Measurements from ENCODE around the gene NUP58.

NUP58 gene

DNA sequence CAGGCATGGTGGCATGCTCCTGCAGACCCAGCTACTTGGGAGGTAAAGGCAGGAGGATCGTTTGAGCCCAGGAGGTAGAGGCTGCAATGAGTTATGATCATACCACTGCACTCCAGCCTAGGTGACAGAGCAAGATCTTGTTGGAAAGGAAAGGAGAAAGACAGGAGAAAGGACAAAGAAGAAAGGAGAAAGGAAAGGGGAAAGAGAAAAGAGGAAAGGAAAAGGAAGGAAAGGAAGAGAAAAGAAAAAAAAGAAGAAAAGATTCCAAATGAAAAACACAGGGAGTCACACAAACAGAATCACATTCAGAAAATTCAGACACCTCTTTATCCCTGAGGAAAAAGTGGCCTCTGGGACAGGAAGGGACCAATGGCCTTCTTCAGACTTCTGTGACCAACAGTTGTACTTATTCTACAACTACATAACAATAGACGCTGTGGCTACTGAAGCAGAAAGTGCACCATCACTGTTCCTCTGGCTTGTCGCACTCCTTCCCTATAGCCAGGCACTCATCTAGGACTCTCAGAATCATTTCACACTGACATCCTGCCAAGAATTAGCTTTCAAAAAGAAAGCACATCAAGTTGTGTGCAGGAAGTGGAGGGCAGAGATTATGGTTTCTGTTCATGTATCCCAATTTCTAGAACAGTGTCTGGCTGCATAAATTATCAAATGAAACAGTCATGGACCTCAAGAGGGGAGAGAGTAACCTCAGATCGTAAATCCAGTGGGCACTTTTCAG lies 20.1 kb upstream of the NUP58 start:
- DNase-seq (ENCODE audit: extremely low read depth, insufficient read length), result peak; percentile 36
- no peaks in the 10 kb centered on the region for H3K36me3 ChIP-seq (ENCODE audit: control insufficient read depth, insufficient read depth, low read length)
- no peaks in the 10 kb centered on the region for H3K27me3 ChIP-seq (replicated peaks; ENCODE audit: control insufficient read depth, insufficient read depth, low read length)
- H3K4me3 ChIP-seq (replicated peaks; ENCODE audit: low read depth, low read length), result no peak overlapping the region
- TF ChIP-seq, protein P1, sequence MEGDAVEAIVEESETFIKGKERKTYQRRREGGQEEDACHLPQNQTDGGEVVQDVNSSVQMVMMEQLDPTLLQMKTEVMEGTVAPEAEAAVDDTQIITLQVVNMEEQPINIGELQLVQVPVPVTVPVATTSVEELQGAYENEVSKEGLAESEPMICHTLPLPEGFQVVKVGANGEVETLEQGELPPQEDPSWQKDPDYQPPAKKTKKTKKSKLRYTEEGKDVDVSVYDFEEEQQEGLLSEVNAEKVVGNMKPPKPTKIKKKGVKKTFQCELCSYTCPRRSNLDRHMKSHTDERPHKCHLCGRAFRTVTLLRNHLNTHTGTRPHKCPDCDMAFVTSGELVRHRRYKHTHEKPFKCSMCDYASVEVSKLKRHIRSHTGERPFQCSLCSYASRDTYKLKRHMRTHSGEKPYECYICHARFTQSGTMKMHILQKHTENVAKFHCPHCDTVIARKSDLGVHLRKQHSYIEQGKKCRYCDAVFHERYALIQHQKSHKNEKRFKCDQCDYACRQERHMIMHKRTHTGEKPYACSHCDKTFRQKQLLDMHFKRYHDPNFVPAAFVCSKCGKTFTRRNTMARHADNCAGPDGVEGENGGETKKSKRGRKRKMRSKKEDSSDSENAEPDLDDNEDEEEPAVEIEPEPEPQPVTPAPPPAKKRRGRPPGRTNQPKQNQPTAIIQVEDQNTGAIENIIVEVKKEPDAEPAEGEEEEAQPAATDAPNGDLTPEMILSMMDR (IDR thresholded peaks at IDR 0.05; ENCODE audit: insufficient read depth, low read length, poor library complexity, severe bottlenecking), result no peak

DNA sequence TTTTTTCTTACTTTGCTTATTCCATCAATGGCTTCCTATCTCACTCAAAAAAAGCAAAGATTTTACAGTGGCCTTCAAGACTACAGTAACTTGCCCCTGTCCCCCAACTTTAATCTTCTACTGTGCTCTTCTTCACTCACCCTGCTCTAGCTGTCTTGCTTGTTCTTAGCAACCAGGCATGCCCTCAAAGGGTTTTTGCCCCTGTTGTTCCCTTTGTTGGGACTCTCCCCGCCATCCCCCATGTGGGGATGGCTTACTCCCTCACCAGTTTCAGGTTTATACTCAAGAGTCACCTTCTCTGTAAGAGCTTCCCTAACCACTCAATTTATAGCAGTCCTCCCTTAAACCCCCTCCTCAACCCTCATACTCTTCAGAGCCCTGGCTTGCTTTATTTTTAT lies 19.5 kb upstream of the NUP58 start:
- TF ChIP-seq, protein P1 (IDR thresholded peaks at IDR 0.05; ENCODE audit: insufficient read depth, low read length, poor library complexity, severe bottlenecking), result no peak
- DNase-seq (ENCODE audit: extremely low read depth, insufficient read length), result no peak
- Histone ChIP-seq H3K27me3 (replicated peaks; ENCODE audit: control insufficient read depth, insufficient read depth, low read length) (no peaks in the 10 kb centered on the region), H3K36me3 (ENCODE audit: control insufficient read depth, insufficient read depth, low read length) (no peaks in the 10 kb centered on the region), H3K4me3 (replicated peaks; ENCODE audit: low read depth, low read length) (no peak overlapping the region)

DNA sequence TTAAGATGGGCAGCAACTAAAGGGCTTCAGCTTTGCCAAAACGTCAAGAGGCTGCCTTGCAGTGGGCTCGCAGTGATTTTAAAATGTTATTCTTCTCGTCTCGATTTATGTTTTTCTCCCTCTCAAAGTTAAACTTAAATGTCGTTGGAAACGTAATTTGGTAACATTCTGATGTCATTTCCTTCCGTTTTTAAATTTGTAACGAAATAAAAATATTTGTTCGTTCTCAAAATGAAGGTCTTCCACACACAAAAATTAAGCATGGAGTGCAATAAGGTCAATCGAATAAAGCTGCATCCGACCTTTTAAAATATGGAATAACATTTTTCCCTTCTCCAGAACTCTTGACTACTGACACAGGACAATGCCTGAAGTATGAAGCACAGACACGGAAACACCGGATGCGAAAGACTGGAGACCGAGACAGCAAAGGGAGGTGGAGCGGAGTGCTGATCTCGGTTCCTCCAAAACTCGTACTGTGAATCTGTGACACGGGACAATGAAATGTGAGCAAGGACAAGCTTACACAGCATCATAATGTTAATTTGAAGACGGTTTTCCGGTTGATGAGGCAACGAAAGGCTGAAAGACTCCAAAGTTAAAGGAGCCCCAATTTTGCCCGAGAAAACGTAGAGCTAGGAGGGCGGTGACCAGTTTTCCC lies 15.0 kb upstream of the NUP58 start:
- no peaks in the 10 kb centered on the region for H3K36me3 ChIP-seq (ENCODE audit: control insufficient read depth, insufficient read depth, low read length)
- peak overlapping the region; percentile 92 for H3K4me3 ChIP-seq (replicated peaks; ENCODE audit: low read depth, low read length)
- peak; percentile 22 for DNase-seq (ENCODE audit: extremely low read depth, insufficient read length)
- H3K27me3 ChIP-seq (replicated peaks; ENCODE audit: control insufficient read depth, insufficient read depth, low read length), result no peaks in the 10 kb centered on the region
- TF ChIP-seq, protein P1 (IDR thresholded peaks at IDR 0.05; ENCODE audit: insufficient read depth, low read length, poor library complexity, severe bottlenecking), result no peak

DNA sequence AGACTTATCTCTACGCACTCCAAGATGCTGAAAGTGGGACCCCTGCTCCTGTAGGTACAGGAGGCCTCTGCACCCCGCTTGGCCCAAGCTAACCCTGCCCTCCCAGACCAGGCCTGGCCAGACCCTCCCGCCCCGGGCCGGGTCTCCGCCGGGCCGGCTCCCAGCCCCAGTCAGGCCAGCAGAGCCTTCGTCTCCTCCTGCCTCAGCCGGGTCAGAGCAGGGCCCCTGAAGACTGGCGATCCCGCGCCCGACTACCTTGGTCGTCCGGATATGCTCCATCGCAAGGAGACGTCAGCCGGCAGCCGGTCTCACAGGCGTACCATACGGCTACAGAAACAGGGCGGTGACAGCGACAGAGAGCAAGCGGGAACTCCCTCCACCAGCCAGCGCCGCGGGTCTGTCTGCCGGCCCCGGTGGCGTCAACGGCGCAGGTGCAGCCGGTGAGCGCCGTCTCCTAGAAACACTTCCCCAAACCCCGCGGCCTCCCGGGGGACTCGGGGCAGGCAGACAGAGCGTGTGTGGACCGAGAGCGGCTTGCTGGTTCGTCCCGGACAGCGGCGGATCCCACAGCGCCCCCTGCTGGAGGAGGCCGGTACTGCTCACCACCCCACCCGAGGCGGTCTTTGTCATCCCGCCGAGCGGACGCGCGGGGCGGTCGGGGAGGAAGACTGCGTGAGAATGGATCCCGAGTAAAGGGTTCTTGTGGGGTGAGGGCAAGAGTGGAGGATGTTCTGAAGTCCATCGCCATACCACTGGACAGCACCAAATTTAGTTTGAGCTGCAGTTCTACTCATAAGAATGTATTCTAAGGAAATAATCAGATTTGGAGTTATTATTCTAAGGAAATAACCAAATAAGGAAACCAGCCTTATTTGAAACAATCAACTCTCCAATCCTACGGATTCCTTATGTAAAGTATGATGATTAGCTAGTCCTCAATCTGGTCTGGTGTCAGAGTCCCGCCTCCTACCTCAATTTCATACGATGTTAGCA lies 14.2 kb upstream of the NUP58 start, which contains the start of gene MTMR6:
Gene MTMR6, minus strand, starts transcription at position 520 of the 993 bp plus-strand sequence. Its CDS starts 241 bp downstream, at position 279.
- TF ChIP-seq, protein P1 (IDR thresholded peaks at IDR 0.05; ENCODE audit: insufficient read depth, low read length, poor library complexity, severe bottlenecking), result peak; percentile 98
- peak; percentile 98 for DNase-seq (ENCODE audit: extremely low read depth, insufficient read length)
- Histone ChIP-seq H3K36me3 (ENCODE audit: control insufficient read depth, insufficient read depth, low read length) (no peaks in the 10 kb centered on the region), H3K27me3 (replicated peaks; ENCODE audit: control insufficient read depth, insufficient read depth, low read length) (no peaks in the 10 kb centered on the region), H3K4me3 (replicated peaks; ENCODE audit: low read depth, low read length) (peak within 1 kb of the TSS; percentile 92)

DNA sequence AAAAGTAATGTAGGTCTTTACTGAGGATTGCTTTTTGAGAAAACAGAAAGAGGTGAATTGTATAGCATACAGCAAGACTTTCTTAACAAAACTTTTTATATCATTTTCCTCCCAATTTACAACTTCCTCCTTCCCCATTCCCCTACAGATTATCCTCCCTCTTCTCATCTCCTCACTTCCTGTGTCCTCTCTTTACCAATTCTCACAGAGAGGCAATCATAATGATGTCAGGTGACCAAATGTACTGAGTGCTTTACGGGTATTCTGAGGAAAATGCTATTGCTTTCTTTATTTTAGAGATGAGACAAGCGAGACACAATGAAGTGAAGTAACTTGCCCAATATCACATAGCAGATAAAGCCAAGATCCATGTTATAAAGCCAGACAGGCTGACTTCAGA lies 12.5 kb upstream of the NUP58 start:
- Histone ChIP-seq H3K27me3 (replicated peaks; ENCODE audit: control insufficient read depth, insufficient read depth, low read length) (no peaks in the 10 kb centered on the region), H3K4me3 (replicated peaks; ENCODE audit: low read depth, low read length) (no peak overlapping the region), H3K36me3 (ENCODE audit: control insufficient read depth, insufficient read depth, low read length) (no peaks in the 10 kb centered on the region)
- TF ChIP-seq, protein P1 (IDR thresholded peaks at IDR 0.05; ENCODE audit: insufficient read depth, low read length, poor library complexity, severe bottlenecking), result no peak
- DNase-seq (ENCODE audit: extremely low read depth, insufficient read length), result no peak
